GF-D8 (cell line): Measurements from ENCODE around the gene PNMA6E.

Source experiments
- DNase-seq: peaks from one replicate; lab custom pipeline; 2025; lab: John Stamatoyannopoulos, UW

Gene PNMA6E

GRCh38 chrX:153349952-153350351 is 51.2 kb downstream of the PNMA6E start:
- DNase-seq, result no peak

- DNase-seq, result no peak
Observed at GRCh38 chrX:153348421-153348820, 52.7 kb downstream of the PNMA6E start.

DNA sequence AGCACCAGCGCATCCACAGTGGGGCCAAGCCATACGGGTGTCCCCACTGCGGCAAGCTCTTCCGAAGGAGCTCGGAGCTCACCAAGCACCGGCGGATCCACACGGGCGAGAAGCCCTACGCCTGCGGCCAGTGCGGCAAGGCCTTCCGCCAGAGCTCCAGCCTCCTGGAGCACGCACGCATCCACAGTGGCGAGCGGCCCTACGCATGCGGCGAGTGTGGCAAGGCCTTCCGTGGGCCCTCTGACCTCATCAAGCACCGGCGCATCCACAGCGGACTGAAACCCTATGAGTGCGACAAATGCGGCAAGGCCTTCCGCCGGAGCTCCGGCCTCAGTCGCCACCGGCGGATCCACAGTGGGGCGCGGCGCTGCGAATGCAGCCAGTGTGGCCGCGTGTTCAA is 53.6 kb downstream of the PNMA6E start:
- DNase-seq, result no peak
